ENCODE results near the gene EHF. TPM values are rescaled to one million over a fixed set of nuclear protein-coding genes. Genes with fewer than 3 reads are reported as not detected.

The EHF gene
- total and polyA plus RNA-seq, 9 of the 15 experiments (the other 6 are each of a cell fraction or from before 2014, with no cell fraction given), result 0.04 to 0.54 (median 0.37) TPM

- TF ChIP-seq RERE (CRISPR knock-in tag; IDR thresholded peaks at IDR 0.05; ENCODE audit: borderline replicate concordance), result no peak
- no peak for TF ChIP-seq NFYB (IDR thresholded peaks at IDR 0.05; ENCODE audit: extremely low read depth, insufficient read length)
- peak; percentile 78 for TF ChIP-seq PKNOX1 (IDR thresholded peaks at IDR 0.05)
- TF ChIP-seq TSC22D4 (tag; IDR thresholded peaks at IDR 0.05), result no peak
- no peak for TF ChIP-seq CBX3 (IDR thresholded peaks at IDR 0.05; ENCODE audit: borderline replicate concordance in 1 of 2, low read length in 2 of 2)
- TF ChIP-seq RUNX1 (IDR thresholded peaks at IDR 0.05; ENCODE audit: low read depth), result no peak
- no peak for TF ChIP-seq USF2 (CRISPR knock-in tag; IDR thresholded peaks at IDR 0.05)
- no peak for TF ChIP-seq ZNF41 (CRISPR knock-in tag; conservative IDR thresholded peaks at IDR 0.05)
- no peak for TF ChIP-seq CUX1 (CRISPR knock-in tag; IDR thresholded peaks at IDR 0.05)
- TF ChIP-seq XRCC5 (IDR thresholded peaks at IDR 0.05; ENCODE audit: low read depth, low read length), result no peak
- no peak for TF ChIP-seq SMAD3 (CRISPR knock-in tag; conservative IDR thresholded peaks at IDR 0.05)
- TF ChIP-seq ELF1 (tag; IDR thresholded peaks at IDR 0.05), result no peak
- TF ChIP-seq MLX (CRISPR knock-in tag; conservative IDR thresholded peaks at IDR 0.05), result no peak
- TF ChIP-seq MXD1 (CRISPR knock-in tag; IDR thresholded peaks at IDR 0.05; ENCODE audit: borderline replicate concordance, poor library complexity, severe bottlenecking), result no peak
Observed at GRCh38 chr11:34651551-34651950, 30.7 kb downstream of the EHF start (continued).

Measured in K562 (cell line).